ENCODE measurements around the gene KRTAP4-4.
"Not testable (repeated sequence)": the region's sequence is repeated elsewhere in the genome, so short reads cannot be mapped to it uniquely, and the experiment has no call there.

Gene KRTAP4-4

GRCh38 chr17:41144846-41145245 lies 15.7 kb downstream of the KRTAP4-4 start:
- DNase-seq (ENCODE audit: low read depth): no peak
- no peak for TF ChIP-seq POLR2A (IDR thresholded peaks at IDR 0.05; ENCODE audit: extremely low read depth, insufficient read length)
- TF ChIP-seq MYC (IDR thresholded peaks at IDR 0.05; ENCODE audit: low read depth, low read length): no peak
- TF ChIP-seq CTCF (IDR thresholded peaks at IDR 0.05; ENCODE audit: low read depth, low read length): no peak
- no peak for TF ChIP-seq MAX (IDR thresholded peaks at IDR 0.05; ENCODE audit: low read depth, low read length)
- H3K4me3 ChIP-seq (ENCODE audit: low read depth, low read length): no peak overlapping the region

- TF ChIP-seq POLR2A (IDR thresholded peaks at IDR 0.05; ENCODE audit: extremely low read depth, insufficient read length) (no peak), CTCF (IDR thresholded peaks at IDR 0.05; ENCODE audit: low read depth, low read length) (no peak)
- H3K4me3 ChIP-seq (ENCODE audit: low read depth, low read length): no peak overlapping the region
- DNase-seq (ENCODE audit: low read depth): no peak
Observed at GRCh38 chr17:41141361-41141760, 19.2 kb downstream of the KRTAP4-4 start.

- TF ChIP-seq MYC (IDR thresholded peaks at IDR 0.05; ENCODE audit: low read depth, low read length) (no peak), POLR2A (IDR thresholded peaks at IDR 0.05; ENCODE audit: extremely low read depth, insufficient read length) (no peak), CTCF (IDR thresholded peaks at IDR 0.05; ENCODE audit: low read depth, low read length) (no peak), MAX (IDR thresholded peaks at IDR 0.05; ENCODE audit: low read depth, low read length) (no peak)
- no peak within 1 kb of the TSS for H3K4me3 ChIP-seq (ENCODE audit: low read depth, low read length)
- no peak for DNase-seq (ENCODE audit: low read depth)
Observed at GRCh38 chr17:41140360-41141131, 20.0 kb downstream of the KRTAP4-4 start, which contains the start of gene KRTAP4-6. KRTAP4-6 (minus strand) TSS chr17:41140544; CDS start chr17:41140487, 57 bp downstream.

GRCh38 chr17:41139865-41140264 lies 20.7 kb downstream of the KRTAP4-4 start:
- not testable (repeated sequence) for DNase-seq (ENCODE audit: low read depth); H3K4me3 ChIP-seq (ENCODE audit: low read depth, low read length)

GRCh38 chr17:41133880-41134735 lies 26.4 kb downstream of the KRTAP4-4 start:
- H3K4me3 ChIP-seq (ENCODE audit: low read depth, low read length): no peak overlapping the region
- no peak for TF ChIP-seq CTCF (IDR thresholded peaks at IDR 0.05; ENCODE audit: low read depth, low read length)
- no peak for TF ChIP-seq MYC (IDR thresholded peaks at IDR 0.05; ENCODE audit: low read depth, low read length)
- TF ChIP-seq POLR2A (IDR thresholded peaks at IDR 0.05; ENCODE audit: extremely low read depth, insufficient read length): no peak
- no peak for TF ChIP-seq MAX (IDR thresholded peaks at IDR 0.05; ENCODE audit: low read depth, low read length)
- no peak for DNase-seq (ENCODE audit: low read depth)

- no peak for DNase-seq (ENCODE audit: low read depth)
- no peak overlapping the region for H3K4me3 ChIP-seq (ENCODE audit: low read depth, low read length)
- TF ChIP-seq POLR2A (IDR thresholded peaks at IDR 0.05; ENCODE audit: extremely low read depth, insufficient read length) (no peak), CTCF (IDR thresholded peaks at IDR 0.05; ENCODE audit: low read depth, low read length) (no peak), MAX (IDR thresholded peaks at IDR 0.05; ENCODE audit: low read depth, low read length) (no peak), MYC (IDR thresholded peaks at IDR 0.05; ENCODE audit: low read depth, low read length) (no peak)
Observed at GRCh38 chr17:41131979-41132378, 28.6 kb downstream of the KRTAP4-4 start.
